Osteoblast (primary cell): ENCODE data around the gene LIPM. TPM values are rescaled to one million over a fixed set of nuclear protein-coding genes. Genes with fewer than 3 reads are reported as not detected.

Experiments
- DNase-seq: peaks from one replicate; pipeline ENCODE4 v3.0.0; 2011; ENCODE audit warnings: low spot score, mixed read lengths; ENCODE audit not compliant: insufficient read length; ENCODE audit errors: missing footprints
- H2AFZ ChIP-seq: 2 replicates; pipeline ENCODE4 v1.6.0; 2011; ENCODE audit warnings: mild to moderate bottlenecking, low read length
- H3K27ac ChIP-seq: 2 replicates; pipeline ENCODE4 v1.5.1; 2011; ENCODE audit warnings: mild to moderate bottlenecking, low read depth, low read length, moderate library complexity
- H3K27me3 ChIP-seq: 2 replicates; pipeline ENCODE4 v1.6.0; 2012; ENCODE audit warnings: mild to moderate bottlenecking, control low read depth, inconsistent platforms, low read length, moderate library complexity; ENCODE audit not compliant: insufficient read depth
- H3K36me3 ChIP-seq: 2 replicates; pipeline ENCODE4 v1.5.1; 2011; ENCODE audit warnings: mild to moderate bottlenecking, low read length, control low read depth, moderate library complexity; ENCODE audit not compliant: insufficient read depth
- H3K4me1 ChIP-seq: 2 replicates; pipeline ENCODE4 v1.5.1; 2011; ENCODE audit warnings: mild to moderate bottlenecking, low read length, control low read depth, moderate library complexity; ENCODE audit not compliant: insufficient read depth
- H3K4me2 ChIP-seq: 2 replicates; pipeline ENCODE4 v1.6.0; 2011; ENCODE audit warnings: mild to moderate bottlenecking, low read length; ENCODE audit not compliant: insufficient read depth
- H3K4me3 ChIP-seq: fragments of 200-600 bp; sonication (generic); 3 replicates; pipeline ENCODE4 v1.5.1; 2012; ENCODE audit warnings: mild to moderate bottlenecking, low read length, inconsistent platforms; ENCODE audit not compliant: insufficient read depth
- H3K79me2 ChIP-seq: 2 replicates; pipeline ENCODE4 v1.6.0; 2012; ENCODE audit warnings: mild to moderate bottlenecking, low read length, control low read depth, inconsistent platforms; ENCODE audit not compliant: insufficient read depth
- H3K9me3 ChIP-seq: 2 replicates; pipeline ENCODE4 v1.5.1; 2011; ENCODE audit warnings: low read depth, low read length, control low read depth
- H4K20me1 ChIP-seq: 2 replicates; pipeline ENCODE4 v1.6.0; 2012; ENCODE audit warnings: mild to moderate bottlenecking, low read length, control low read depth; ENCODE audit not compliant: insufficient read depth
- CTCF ChIP-seq: IDR thresholded peaks from 2 replicates; pipeline ENCODE4 v1.5.1; 2011; ENCODE audit warnings: mild to moderate bottlenecking, low read depth, low read length, moderate library complexity; ENCODE audit errors: extremely low read depth
- total RNA-seq: library from RNA; depleted of rRNA; stranded (reverse); fragments of >200 nt; gene quantifications from 2 replicates; pipeline ENCODE4 v1.2.3, GENCODE V29; 2012

Gene LIPM
- total RNA-seq, 1 donor = not detected

DNA sequence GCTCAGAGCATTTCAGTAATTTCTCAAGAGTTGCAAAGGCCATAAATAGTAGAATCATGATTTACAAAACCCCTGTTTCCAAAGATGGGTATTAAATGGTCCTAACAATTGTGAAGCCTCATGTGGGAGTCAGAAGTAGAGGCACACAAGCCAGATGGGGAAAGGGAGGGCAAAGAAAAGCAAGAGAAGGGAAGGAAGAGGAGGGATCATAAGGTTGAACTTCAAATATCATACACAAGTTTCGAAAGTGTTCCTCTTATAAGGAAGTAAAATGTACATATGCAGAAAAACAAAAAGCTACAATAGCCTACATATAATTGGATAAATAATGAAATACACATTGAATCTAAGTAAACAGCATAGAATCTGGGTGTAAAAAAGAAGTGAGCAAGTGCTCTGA is 36.7 kb upstream of the LIPM start:
- Histone ChIP-seq H3K4me3 (no peak overlapping the region), H2AFZ (no peak overlapping the region), H3K27me3 (no peaks in the 10 kb centered on the region), H3K79me2 (no peaks in the 10 kb centered on the region), H3K9me3 (no peaks in the 10 kb centered on the region), H3K27ac (no peak overlapping the region), H3K4me2 (no peak overlapping the region), H4K20me1 (no peaks in the 10 kb centered on the region), H3K36me3 (no peaks in the 10 kb centered on the region), H3K4me1 (peaks cover 4% of the 10 kb centered on the region)
- no peak for DNase-seq
- TF ChIP-seq CTCF = no peak

DNA sequence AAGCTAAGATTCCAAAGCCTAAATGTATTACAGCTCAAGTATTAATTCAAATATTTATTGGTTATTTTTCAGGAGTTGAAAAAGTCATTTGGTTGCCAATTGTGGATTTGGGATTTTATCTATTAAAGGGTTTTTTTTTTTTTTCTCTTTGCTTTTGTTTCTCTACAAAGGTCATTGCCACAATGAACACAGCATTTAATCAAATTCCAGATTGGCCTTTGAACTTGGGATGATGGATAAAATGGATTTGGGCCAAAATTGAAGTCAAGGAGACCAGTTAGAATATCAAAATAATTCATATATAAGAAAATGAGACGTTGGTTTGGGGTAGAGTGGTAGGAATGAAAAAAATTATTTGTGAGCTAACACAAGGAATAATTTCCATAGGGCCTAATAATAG is 33.1 kb upstream of the LIPM start:
- Histone ChIP-seq H3K27ac (no peak overlapping the region), H4K20me1 (no peaks in the 10 kb centered on the region), H3K4me2 (no peak overlapping the region), H3K9me3 (no peaks in the 10 kb centered on the region), H2AFZ (no peak overlapping the region), H3K4me3 (no peak overlapping the region), H3K79me2 (no peaks in the 10 kb centered on the region), H3K36me3 (no peaks in the 10 kb centered on the region), H3K27me3 (no peaks in the 10 kb centered on the region), H3K4me1 (peaks cover 4% of the 10 kb centered on the region)
- no peak for TF ChIP-seq CTCF
- no peak for DNase-seq

GRCh38 chr10:88781206-88781605 is 21.3 kb upstream of the LIPM start:
- no peaks in the 10 kb centered on the region for H3K79me2 ChIP-seq
- H4K20me1 ChIP-seq = no peaks in the 10 kb centered on the region
- no peak overlapping the region for H3K4me3 ChIP-seq
- no peak overlapping the region for H3K4me2 ChIP-seq
- no peak overlapping the region for H3K27ac ChIP-seq
- DNase-seq = no peak
- H3K4me1 ChIP-seq = no peaks in the 10 kb centered on the region
- no peak for TF ChIP-seq CTCF
- no peak overlapping the region for H2AFZ ChIP-seq
- no peaks in the 10 kb centered on the region for H3K36me3 ChIP-seq
- no peaks in the 10 kb centered on the region for H3K9me3 ChIP-seq
- H3K27me3 ChIP-seq = no peaks in the 10 kb centered on the region

DNA sequence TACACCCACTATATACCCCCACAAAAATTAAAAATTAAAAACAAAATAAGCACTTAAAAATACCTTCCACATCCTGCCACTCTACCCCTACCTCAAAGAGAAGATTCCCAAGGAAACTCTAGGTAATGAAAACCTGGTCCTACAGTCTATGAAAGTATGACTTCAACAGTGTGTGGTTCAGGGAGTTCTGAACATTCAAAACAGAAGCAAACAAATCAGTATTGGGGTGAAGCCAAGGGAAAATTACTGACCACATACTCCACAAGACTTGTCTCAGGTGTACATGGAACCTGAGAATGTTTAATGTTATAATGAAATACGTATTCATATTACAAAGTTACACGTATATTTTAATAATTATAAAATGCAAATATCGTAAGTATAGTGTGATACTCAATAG is 20.3 kb upstream of the LIPM start:
- Histone ChIP-seq H3K4me1 (no peaks in the 10 kb centered on the region), H2AFZ (no peak overlapping the region), H3K27ac (no peak overlapping the region), H3K4me3 (no peak overlapping the region), H3K36me3 (no peaks in the 10 kb centered on the region), H3K27me3 (no peaks in the 10 kb centered on the region), H3K79me2 (no peaks in the 10 kb centered on the region), H3K9me3 (no peaks in the 10 kb centered on the region), H4K20me1 (no peaks in the 10 kb centered on the region), H3K4me2 (no peak overlapping the region)
- DNase-seq = no peak
- no peak for TF ChIP-seq CTCF
